Stimulated activated CD8-positive, alpha-beta memory T cell treated with anti-CD3 and anti-CD28 coated beads, Interleukin-7, amount 100 ng/mL, for 24 hours (primary cell): Measurements from ENCODE around the gene SMIM9.
"Not testable (repeated sequence)": the region's sequence is repeated elsewhere in the genome, so short reads cannot be mapped to it uniquely, and the experiment has no call there.

Experiments used
- DNase-seq: peaks from one replicate; pipeline ENCODE4 v3.0.0-alpha.2; 2020; ENCODE audit warnings: low read depth

SMIM9 gene

DNA sequence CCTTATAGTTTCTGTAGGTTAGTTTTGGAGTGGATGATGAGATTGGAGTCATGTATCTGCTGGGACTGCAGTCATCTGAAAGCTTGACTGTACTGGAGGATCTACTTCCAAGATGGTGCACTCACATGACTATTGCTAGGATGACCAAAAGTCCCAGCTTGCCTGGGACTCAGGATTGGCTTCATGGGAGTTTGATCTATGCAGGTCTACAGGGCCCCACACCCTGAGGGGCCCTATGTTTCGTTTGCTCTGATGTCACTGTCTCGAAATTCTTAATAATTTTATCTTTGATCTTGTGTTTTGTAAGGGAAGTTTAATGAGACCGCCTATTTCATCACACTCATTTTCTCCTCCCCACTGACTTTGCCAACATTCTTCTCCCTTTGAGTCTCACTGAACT is at the start of gene SMIM9:
SMIM9 (minus strand) TSS at position 101 of the 400 bp plus-strand sequence. CDS start 3,806 bp downstream, outside the sequence.
- DNase-seq, result no peak

GRCh38 chrX:154884069-154884468 is 49.6 kb upstream of the SMIM9 start:
- not testable (repeated sequence) for DNase-seq

DNA sequence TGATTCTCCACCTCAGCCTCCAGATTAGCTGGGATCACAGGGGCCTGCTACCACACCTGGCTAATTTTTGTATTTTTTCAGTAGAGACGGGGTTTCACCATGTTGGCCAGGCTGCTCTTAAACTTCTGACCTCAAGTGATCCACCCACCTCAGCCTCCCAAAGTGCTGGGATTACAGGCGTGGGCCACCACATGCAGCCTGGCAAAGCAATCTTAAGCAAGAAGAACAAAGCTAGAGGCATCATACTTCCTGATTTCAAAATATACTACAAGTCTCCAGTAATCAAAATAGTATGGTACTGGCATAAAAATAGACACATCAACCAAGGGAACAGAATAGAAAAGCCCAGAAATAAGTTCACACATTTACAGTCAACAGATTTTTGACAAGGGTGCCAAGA is 38.9 kb upstream of the SMIM9 start:
- no peak for DNase-seq

DNA sequence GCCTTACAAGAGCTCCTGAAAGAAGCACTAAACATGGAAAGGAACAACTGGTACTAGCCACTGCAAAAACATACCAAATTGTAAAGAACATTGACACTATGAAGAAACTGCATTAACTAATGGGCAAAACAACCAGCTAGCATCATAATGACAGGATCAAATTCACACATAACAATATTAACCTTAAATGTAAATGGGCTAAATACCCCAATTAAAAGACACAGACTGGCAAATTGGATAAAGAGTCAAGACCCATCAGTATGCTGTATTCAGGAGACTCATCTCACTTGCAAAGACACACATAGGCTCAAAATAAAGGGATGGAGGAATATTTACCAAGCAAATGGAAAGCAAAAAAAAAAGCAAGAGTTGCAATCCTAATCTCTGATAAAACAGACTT is 34.1 kb upstream of the SMIM9 start:
- not testable (repeated sequence) for DNase-seq

GRCh38 chrX:154855256-154855655 is 20.8 kb upstream of the SMIM9 start:
- no peak for DNase-seq

- no peak for DNase-seq
Observed at GRCh38 chrX:154850957-154851611, 16.6 kb upstream of the SMIM9 start.

DNA sequence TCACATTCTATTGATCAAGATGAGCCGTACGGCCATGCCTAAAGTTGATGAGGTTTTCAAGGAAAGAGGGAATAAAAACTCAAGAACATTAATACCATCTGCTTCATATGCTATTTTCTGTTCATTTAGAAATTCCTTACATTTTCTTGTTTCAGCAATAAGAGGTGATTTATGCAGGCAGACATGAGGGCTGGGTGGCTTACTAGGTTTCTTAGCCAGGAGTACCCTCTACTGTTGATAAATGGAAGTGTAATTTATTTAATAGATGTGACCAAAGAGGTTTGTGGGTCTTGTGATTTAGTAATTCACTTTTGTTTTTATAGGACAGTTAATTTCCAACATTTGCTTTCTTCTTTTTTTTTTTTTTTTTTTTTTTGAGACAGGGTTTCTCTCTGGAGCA is 6.4 kb upstream of the SMIM9 start:
- no peak for DNase-seq

DNA sequence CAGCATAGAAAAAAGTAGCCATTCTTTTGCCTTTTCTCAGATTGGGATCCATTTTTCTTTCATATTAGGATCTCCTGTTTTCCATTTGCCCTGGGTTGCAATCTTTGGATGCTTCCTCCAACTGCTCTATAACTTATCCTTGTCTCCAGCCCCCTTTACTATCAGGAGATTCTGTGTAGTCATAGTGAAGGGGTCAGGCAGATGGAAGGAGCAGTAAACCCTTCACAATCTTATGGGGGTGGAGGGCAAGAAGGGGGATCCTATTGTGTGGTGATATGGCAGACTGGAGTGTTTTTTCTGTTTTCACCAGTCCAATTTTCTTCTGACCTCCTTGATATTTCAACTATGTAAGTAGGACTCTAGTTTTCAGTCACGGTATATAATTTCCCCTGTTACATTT is 1.7 kb upstream of the SMIM9 start:
- no peak for DNase-seq

GRCh38 chrX:154833746-154834274 is 652 bp downstream of the SMIM9 start:
- no peak for DNase-seq

DNA sequence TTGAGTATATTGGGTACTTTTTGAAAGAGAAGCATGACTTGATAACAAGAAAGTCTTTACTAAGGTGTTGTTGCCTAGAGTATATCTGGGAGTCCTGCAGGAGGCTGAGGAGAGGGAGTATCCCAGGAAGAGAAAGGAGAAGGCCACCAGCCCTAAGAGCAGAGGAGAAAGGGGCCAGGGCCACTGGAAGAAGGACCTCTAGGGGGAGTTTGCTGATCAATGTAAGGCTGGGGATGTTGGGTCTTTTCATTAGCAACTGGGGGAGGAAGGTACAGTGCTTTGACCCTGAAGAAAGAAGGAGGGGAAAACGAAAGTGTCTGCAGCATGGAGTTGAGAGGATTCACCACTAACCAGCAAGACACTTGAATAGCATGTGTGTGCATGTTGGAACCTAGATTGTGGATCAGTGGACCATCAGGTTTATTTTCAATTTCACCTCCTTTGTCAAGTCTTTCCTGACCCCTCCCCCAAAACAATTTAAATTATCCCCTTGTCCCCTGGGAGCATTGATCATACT is 4.5 kb downstream of the SMIM9 start:
- no peak for DNase-seq

DNA sequence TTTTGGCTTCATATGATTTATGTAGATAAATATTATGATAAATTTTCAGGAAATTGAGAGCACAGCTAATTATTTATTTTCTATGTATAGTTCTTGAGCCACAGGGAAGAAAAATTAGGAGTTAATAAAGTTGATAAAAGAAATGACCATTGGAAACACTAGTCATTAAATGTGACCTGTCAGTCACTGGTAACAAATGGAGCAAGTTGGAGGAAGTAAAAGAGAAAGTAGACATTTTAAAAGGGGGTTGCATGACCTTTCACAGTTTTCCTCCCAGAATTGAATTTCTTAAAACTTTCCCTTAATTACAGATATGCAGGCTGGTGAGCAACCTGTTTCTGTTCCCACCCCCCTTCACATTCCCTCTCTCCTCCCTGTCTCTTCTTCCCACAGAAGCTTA is 5.3 kb downstream of the SMIM9 start:
- DNase-seq, result no peak

DNA sequence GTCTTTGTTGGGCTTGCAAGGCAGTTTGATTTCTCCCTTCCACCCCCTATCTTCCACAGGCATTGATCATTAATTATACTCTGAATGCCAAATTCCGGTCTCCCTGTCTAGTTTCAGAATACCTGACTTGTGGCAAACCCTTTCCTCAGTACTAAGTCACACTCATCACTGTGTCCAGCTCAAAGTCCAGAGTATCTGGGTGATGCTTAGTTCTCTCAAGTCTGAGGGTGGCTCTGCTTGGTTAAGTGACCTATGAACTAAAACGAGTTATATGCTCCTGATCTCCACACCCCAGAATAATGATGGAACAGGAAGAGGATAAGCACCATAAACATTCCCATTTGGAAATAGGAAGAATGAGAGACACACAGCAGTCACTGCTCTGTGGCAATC is 6.5 kb downstream of the SMIM9 start:
- no peak for DNase-seq

DNA sequence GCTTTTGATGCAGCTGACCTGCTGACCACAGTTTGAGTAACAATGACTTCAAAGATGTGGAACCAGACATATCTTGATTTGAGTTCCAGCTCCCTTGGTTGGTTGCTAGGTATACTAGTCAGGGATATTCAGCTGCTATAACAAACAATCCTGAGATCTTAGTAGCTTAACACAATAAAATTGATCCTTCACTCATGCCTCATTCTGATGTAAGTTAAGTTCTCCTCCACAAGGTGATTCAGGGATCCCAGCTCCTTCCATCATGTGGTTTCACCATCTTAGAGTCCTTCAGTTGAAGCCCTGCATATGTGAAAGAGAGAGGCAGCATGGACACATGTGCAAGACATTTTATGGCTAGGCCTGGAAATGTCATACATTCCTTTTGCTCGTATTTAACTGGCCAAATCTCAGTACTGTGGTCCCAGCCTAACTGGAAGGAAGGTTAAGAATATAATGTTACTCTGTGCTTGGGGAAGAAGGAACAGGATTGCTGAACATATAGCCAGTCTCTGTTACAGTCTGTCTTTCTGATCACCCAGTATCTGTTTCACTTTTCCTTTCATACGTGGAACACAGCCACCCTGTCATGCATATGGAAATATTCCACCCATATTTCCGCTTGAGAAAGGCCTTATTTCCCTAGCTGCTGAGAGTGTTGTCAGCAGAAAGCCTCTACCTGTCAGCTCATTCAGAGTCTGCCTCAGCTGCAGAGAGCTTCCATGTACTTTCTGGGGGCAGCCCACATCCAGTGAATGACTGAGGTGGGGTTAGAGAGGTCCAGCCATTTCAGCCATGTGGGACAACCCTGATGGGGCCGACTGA is 7.1 kb downstream of the SMIM9 start:
- DNase-seq, result no peak

DNA sequence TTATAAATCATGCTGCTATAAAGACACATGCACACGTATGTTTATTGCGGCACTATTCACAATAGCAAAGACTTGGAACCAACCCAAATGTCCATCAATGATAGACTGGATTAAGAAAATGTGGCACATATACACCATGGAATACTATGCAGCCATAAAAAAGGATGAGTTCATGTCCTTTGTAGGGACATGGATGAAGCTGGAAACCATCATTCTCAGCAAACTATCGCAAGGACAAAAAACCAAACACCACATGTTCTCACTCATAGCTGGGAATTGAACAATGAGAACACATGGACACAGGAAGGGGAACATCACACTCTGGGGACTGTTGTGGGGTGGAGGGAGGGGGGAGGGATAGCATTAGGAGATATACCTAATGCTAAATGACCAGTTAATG is 8.9 kb downstream of the SMIM9 start:
- not testable (repeated sequence) for DNase-seq

DNA sequence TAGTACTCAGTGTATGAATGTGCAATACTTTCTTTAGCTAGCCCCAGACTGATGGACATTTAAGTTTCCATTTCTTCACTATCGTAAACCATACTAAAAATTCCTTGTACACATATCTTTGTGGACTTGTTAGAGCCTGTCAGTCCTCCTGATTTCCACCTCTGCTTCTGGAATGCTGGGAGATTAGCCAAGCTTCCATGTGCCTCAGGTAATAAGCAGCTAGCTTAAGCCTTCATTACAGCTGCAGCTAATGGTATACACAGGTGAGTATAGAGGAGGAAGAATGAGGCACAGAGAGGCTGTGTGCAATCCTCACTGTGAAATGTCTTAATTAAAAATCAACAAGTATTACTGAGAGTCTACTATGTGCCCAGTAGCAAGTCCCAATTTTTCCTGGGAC is 9.8 kb downstream of the SMIM9 start:
- no peak for DNase-seq

DNA sequence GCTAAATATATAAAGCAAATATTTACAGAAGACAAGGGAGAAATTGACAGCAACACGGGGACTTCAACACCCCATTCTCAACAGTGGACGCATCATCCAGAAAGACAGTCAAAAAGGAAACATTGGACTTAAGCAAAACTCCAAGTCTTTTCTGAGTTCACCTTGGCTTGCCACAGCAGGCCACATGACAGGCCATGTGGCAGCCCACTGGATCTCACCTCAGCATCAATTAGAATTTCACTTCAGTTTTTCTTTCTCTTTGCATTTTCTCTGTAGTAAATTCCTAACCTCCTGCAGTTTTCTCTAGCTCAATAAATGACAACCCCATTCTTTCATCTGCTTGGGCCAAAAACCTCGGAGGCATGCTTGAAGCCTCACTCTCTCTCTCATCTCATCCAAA is 12.4 kb downstream of the SMIM9 start:
- DNase-seq, result no peak

DNA sequence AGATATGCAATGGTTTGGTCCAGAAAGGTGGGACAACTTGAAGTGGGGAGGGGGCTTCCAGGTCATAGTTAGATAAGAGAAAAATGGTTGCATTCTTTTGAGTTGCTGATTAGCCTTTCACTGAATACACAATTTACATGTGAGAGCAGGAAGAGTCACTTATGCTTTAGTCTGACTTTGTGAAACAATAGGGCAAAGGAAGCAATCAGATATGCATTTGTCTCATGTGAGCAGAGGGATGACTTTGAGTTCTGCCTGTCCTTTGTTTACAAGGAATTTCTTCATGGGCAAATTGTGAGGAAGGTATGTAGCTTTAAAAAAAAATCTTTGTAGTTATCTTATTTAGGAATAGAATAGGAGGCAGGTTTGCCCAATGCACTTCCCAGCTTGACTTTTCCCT is 12.9 kb downstream of the SMIM9 start:
- no peak for DNase-seq

- no peak for DNase-seq
Observed at GRCh38 chrX:154819771-154820341, 14.6 kb downstream of the SMIM9 start.

GRCh38 chrX:154818916-154819770 is 15.3 kb downstream of the SMIM9 start:
- no peak for DNase-seq

GRCh38 chrX:154817048-154817618 is 17.3 kb downstream of the SMIM9 start:
- DNase-seq, result not testable (repeated sequence)

- not testable (repeated sequence) for DNase-seq
Observed at GRCh38 chrX:154816326-154816898, 18.1 kb downstream of the SMIM9 start.
